ENCODE results near the gene PPBP.

The PPBP gene

GRCh38 chr4:74015126-74015780 is 27.3 kb upstream of the PPBP start:
- no peak overlapping the region for H3K4me3 ChIP-seq (ENCODE audit: control insufficient read depth, low read depth, low read length)
- DNase-seq (ENCODE audit: low read depth), result no peak
- TF ChIP-seq CTCF (IDR thresholded peaks at IDR 0.05; ENCODE audit: control insufficient read depth, insufficient read depth, low read depth, low read length, missing control alignments), result no peak

GRCh38 chr4:74014332-74014731 is 26.3 kb upstream of the PPBP start:
- TF ChIP-seq CTCF (IDR thresholded peaks at IDR 0.05; ENCODE audit: control insufficient read depth, insufficient read depth, low read depth, low read length, missing control alignments), result no peak
- H3K4me3 ChIP-seq (ENCODE audit: control insufficient read depth, low read depth, low read length), result no peak overlapping the region
- no peak for DNase-seq (ENCODE audit: low read depth)

GRCh38 chr4:74013264-74013663 is 25.3 kb upstream of the PPBP start:
- DNase-seq (ENCODE audit: low read depth), result no peak
- no peak overlapping the region for H3K4me3 ChIP-seq (ENCODE audit: control insufficient read depth, low read depth, low read length)
- TF ChIP-seq CTCF (IDR thresholded peaks at IDR 0.05; ENCODE audit: control insufficient read depth, insufficient read depth, low read depth, low read length, missing control alignments), result no peak

- no peak for DNase-seq (ENCODE audit: low read depth)
These were observed 24.1 kb upstream of the PPBP start for GRCh38 chr4:74012130-74012529.

GRCh38 chr4:74009307-74009706 is 21.3 kb upstream of the PPBP start:
- TF ChIP-seq CTCF (IDR thresholded peaks at IDR 0.05; ENCODE audit: control insufficient read depth, insufficient read depth, low read depth, low read length, missing control alignments), result no peak
- DNase-seq (ENCODE audit: low read depth), result no peak
- no peak overlapping the region for H3K4me3 ChIP-seq (ENCODE audit: control insufficient read depth, low read depth, low read length)

More at GRCh38 chr4:74012130-74012529, 24.1 kb upstream of the PPBP start:
- TF ChIP-seq CTCF (IDR thresholded peaks at IDR 0.05; ENCODE audit: control insufficient read depth, insufficient read depth, low read depth, low read length, missing control alignments), result no peak
- H3K4me3 ChIP-seq (ENCODE audit: control insufficient read depth, low read depth, low read length), result no peak overlapping the region

GRCh38 chr4:74006009-74006476 is 18.1 kb upstream of the PPBP start:
- no peak for DNase-seq (ENCODE audit: low read depth)
- no peak for TF ChIP-seq CTCF (IDR thresholded peaks at IDR 0.05; ENCODE audit: control insufficient read depth, insufficient read depth, low read depth, low read length, missing control alignments)
- H3K4me3 ChIP-seq (ENCODE audit: control insufficient read depth, low read depth, low read length), result no peak overlapping the region

Data from AG09309 (cell line).